K562 (cell line): ENCODE measurements around the gene ABLIM1. TPM values are rescaled to one million over a fixed set of nuclear protein-coding genes. Genes with fewer than 3 reads are reported as not detected.

ENCODE experiments used
- KHSRP ChIP-seq: fragments of 450-650 bp; IDR thresholded peaks from 2 replicates; pipeline ENCODE4 v1.6.1; 2017
- KLF10 ChIP-seq: fragments of 250-450 bp; sonication (Bioruptor Pico); IDR thresholded peaks from 2 replicates; pipeline ENCODE4 v1.6.1; 2021; ENCODE audit warnings: matching md5 sums
- L3MBTL2 ChIP-seq: fragments of 450-650 bp; IDR thresholded peaks from 2 replicates; pipeline ENCODE4 v1.6.1; 2016; ENCODE audit warnings: mild to moderate bottlenecking, moderate library complexity
- ZNF134 ChIP-seq: fragments of 250-450 bp; sonication (Bioruptor Pico); conservative IDR thresholded peaks from 2 replicates; pipeline ENCODE4 v1.4.0; 2020
- ZNF23 ChIP-seq: fragments of 250-450 bp; sonication (Bioruptor Pico); IDR thresholded peaks from 2 replicates; pipeline ENCODE4 v1.4.0; 2020; ENCODE audit warnings: mild to moderate bottlenecking
- polyA plus RNA-seq, 8 experiments: library from polyadenylated mRNA; depleted of rRNA in 4 of 8; stranded (reverse) in 5 of 8; unstranded in 3 of 8; fragments of >200 nt; fragmentation: Nextera tagmentation in 2 of 8; fragmentation: Illumina TruSeq in 1 of 8; extraction: Ambion mirVana in 2 of 8; extraction: Trizol in 1 of 8; gene quantifications; 2 replicates each; pipeline versions ENCODE4 v1.2.1 to v1.2.3, GENCODE V29; 2011 to 2014; ENCODE audit warnings: inconsistent platforms in 1 of 8, missing spikeins in 1 of 8
- total RNA-seq, 7 experiments: library from RNA; depleted of rRNA in 6 of 7; stranded (reverse); fragments of >200 nt in 6 of 7; fragmentation: Illumina TruSeq in 2 of 7; extraction: Trizol in 2 of 7; gene quantifications; 2 replicates each; pipeline versions ENCODE4 v1.2.1 to v1.2.3, GENCODE V29; 2011 to 2021; ENCODE audit warnings: low replicate concordance in 1 of 7
- TF ChIP-seq, protein P1 (sequence below): fragments of 450-650 bp; IDR thresholded peaks from 2 replicates; pipeline ENCODE4 v1.6.1; 2016; ENCODE audit warnings: mild to moderate bottlenecking, moderate library complexity

The ABLIM1 gene
- total and polyA plus RNA-seq, 9 of the 15 experiments (the other 6 are each of a cell fraction or from before 2014, with no cell fraction given): 0.07 to 0.49 (median 0.14) TPM; not detected in 6

DNA sequence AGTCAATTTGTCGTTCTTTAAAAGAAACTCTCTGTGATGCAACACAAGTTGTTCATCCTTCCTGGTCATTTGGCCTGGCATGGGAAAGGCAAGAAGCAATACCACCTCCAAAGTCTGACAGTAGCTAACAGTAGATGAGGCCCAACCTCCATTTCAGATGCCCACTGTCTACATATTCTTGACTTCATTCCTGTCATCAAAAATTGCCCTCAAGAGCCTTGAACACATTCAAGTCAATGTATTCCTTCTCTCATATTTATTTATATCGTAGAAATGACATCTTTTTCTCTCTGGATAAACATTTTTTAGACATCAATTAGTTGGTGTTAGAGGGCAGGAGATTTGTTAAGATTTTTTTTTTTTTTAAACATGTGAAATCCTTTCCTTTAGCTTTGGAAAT is 33.7 kb downstream of the ABLIM1 start (continued):
- TF ChIP-seq KHSRP (no peak), KLF10 (no peak), ZNF134 (CRISPR knock-in tag) (no peak), ZNF23 (CRISPR knock-in tag) (no peak), L3MBTL2 (no peak)
- TF ChIP-seq, protein P1, sequence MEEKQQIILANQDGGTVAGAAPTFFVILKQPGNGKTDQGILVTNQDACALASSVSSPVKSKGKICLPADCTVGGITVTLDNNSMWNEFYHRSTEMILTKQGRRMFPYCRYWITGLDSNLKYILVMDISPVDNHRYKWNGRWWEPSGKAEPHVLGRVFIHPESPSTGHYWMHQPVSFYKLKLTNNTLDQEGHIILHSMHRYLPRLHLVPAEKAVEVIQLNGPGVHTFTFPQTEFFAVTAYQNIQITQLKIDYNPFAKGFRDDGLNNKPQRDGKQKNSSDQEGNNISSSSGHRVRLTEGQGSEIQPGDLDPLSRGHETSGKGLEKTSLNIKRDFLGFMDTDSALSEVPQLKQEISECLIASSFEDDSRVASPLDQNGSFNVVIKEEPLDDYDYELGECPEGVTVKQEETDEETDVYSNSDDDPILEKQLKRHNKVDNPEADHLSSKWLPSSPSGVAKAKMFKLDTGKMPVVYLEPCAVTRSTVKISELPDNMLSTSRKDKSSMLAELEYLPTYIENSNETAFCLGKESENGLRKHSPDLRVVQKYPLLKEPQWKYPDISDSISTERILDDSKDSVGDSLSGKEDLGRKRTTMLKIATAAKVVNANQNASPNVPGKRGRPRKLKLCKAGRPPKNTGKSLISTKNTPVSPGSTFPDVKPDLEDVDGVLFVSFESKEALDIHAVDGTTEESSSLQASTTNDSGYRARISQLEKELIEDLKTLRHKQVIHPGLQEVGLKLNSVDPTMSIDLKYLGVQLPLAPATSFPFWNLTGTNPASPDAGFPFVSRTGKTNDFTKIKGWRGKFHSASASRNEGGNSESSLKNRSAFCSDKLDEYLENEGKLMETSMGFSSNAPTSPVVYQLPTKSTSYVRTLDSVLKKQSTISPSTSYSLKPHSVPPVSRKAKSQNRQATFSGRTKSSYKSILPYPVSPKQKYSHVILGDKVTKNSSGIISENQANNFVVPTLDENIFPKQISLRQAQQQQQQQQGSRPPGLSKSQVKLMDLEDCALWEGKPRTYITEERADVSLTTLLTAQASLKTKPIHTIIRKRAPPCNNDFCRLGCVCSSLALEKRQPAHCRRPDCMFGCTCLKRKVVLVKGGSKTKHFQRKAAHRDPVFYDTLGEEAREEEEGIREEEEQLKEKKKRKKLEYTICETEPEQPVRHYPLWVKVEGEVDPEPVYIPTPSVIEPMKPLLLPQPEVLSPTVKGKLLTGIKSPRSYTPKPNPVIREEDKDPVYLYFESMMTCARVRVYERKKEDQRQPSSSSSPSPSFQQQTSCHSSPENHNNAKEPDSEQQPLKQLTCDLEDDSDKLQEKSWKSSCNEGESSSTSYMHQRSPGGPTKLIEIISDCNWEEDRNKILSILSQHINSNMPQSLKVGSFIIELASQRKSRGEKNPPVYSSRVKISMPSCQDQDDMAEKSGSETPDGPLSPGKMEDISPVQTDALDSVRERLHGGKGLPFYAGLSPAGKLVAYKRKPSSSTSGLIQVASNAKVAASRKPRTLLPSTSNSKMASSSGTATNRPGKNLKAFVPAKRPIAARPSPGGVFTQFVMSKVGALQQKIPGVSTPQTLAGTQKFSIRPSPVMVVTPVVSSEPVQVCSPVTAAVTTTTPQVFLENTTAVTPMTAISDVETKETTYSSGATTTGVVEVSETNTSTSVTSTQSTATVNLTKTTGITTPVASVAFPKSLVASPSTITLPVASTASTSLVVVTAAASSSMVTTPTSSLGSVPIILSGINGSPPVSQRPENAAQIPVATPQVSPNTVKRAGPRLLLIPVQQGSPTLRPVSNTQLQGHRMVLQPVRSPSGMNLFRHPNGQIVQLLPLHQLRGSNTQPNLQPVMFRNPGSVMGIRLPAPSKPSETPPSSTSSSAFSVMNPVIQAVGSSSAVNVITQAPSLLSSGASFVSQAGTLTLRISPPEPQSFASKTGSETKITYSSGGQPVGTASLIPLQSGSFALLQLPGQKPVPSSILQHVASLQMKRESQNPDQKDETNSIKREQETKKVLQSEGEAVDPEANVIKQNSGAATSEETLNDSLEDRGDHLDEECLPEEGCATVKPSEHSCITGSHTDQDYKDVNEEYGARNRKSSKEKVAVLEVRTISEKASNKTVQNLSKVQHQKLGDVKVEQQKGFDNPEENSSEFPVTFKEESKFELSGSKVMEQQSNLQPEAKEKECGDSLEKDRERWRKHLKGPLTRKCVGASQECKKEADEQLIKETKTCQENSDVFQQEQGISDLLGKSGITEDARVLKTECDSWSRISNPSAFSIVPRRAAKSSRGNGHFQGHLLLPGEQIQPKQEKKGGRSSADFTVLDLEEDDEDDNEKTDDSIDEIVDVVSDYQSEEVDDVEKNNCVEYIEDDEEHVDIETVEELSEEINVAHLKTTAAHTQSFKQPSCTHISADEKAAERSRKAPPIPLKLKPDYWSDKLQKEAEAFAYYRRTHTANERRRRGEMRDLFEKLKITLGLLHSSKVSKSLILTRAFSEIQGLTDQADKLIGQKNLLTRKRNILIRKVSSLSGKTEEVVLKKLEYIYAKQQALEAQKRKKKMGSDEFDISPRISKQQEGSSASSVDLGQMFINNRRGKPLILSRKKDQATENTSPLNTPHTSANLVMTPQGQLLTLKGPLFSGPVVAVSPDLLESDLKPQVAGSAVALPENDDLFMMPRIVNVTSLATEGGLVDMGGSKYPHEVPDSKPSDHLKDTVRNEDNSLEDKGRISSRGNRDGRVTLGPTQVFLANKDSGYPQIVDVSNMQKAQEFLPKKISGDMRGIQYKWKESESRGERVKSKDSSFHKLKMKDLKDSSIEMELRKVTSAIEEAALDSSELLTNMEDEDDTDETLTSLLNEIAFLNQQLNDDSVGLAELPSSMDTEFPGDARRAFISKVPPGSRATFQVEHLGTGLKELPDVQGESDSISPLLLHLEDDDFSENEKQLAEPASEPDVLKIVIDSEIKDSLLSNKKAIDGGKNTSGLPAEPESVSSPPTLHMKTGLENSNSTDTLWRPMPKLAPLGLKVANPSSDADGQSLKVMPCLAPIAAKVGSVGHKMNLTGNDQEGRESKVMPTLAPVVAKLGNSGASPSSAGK: no peak
